Parathyroid adenoma (tissue), 2 donors: ENCODE results near the gene HUWE1.

Experiments
- H2AFZ ChIP-seq: fragments of 300-600 bp; sonication (generic); one replicate; pipeline ENCODE4 v1.7.0; 2017; ENCODE audit warnings: antibody characterized with exemption, mild to moderate bottlenecking
- H3K27ac ChIP-seq: fragments of 300-600 bp; sonication (generic); one replicate; pipeline ENCODE4 v1.7.0; 2017
- H3K27me3 ChIP-seq: fragments of 300-600 bp; sonication (generic); one replicate; pipeline ENCODE4 v1.7.0; 2017; ENCODE audit warnings: low read length; ENCODE audit not compliant: control insufficient read depth, insufficient read depth
- H3K36me3 ChIP-seq: fragments of 300-600 bp; sonication (generic); one replicate; pipeline ENCODE4 v1.7.0; 2017; ENCODE audit warnings: low read length; ENCODE audit not compliant: control insufficient read depth, insufficient read depth
- H3K4me1 ChIP-seq: fragments of 300-600 bp; sonication (generic); one replicate; pipeline ENCODE4 v1.7.0; 2017; ENCODE audit warnings: control low read depth
- H3K4me2 ChIP-seq: fragments of 300-600 bp; sonication (generic); one replicate; pipeline ENCODE4 v1.7.0; 2017; ENCODE audit warnings: low read length
- H3K4me3 ChIP-seq: fragments of 300-600 bp; sonication (generic); one replicate; pipeline ENCODE4 v1.7.0; 2017; ENCODE audit warnings: low read depth, low read length
- H3K79me2 ChIP-seq: fragments of 300-600 bp; sonication (generic); one replicate; pipeline ENCODE4 v1.7.0; 2017; ENCODE audit warnings: control low read depth
- H3K9ac ChIP-seq: fragments of 300-600 bp; sonication (generic); one replicate; pipeline ENCODE4 v1.7.0; 2017; ENCODE audit warnings: mild to moderate bottlenecking
- H3K9me3 ChIP-seq: fragments of 300-600 bp; sonication (generic); one replicate; pipeline ENCODE4 v1.7.0; 2017; ENCODE audit warnings: low read length; ENCODE audit not compliant: control insufficient read depth
- CTCF ChIP-seq: fragments of 300-600 bp; sonication (generic); IDR thresholded peaks from one replicate; pipeline ENCODE4 v1.7.0; 2017; ENCODE audit warnings: antibody characterized with exemption, mild to moderate bottlenecking
- donor health status: primary hyperparathyroidism.

Gene HUWE1

GRCh38 chrX:53715346-53715924, 28.9 kb upstream of the HUWE1 start:
- Histone ChIP-seq H3K4me2 (no peak overlapping the region), H3K36me3 (no peaks in the 10 kb centered on the region), H3K9ac (no peak overlapping the region), H3K4me3 (no peak overlapping the region), H3K27ac (no peak overlapping the region), H2AFZ (no peak overlapping the region), H3K79me2 (no peaks in the 10 kb centered on the region), H3K4me1 (no peaks in the 10 kb centered on the region), H3K9me3 (no peaks in the 10 kb centered on the region), H3K27me3 (no peaks in the 10 kb centered on the region)
- TF ChIP-seq CTCF, result no peak

GRCh38 chrX:53714580-53715345, 28.2 kb upstream of the HUWE1 start:
- no peak overlapping the region for H3K4me2 ChIP-seq
- H2AFZ ChIP-seq, result no peak overlapping the region
- H3K4me1 ChIP-seq, result no peaks in the 10 kb centered on the region
- no peaks in the 10 kb centered on the region for H3K36me3 ChIP-seq
- no peak overlapping the region for H3K27ac ChIP-seq
- no peak overlapping the region for H3K4me3 ChIP-seq
- H3K9me3 ChIP-seq, result no peaks in the 10 kb centered on the region
- TF ChIP-seq CTCF, result no peak
- no peaks in the 10 kb centered on the region for H3K27me3 ChIP-seq
- H3K79me2 ChIP-seq, result no peaks in the 10 kb centered on the region
- no peak overlapping the region for H3K9ac ChIP-seq

- H3K27ac ChIP-seq, result no peak overlapping the region
- no peak overlapping the region for H3K9ac ChIP-seq
- no peak overlapping the region for H3K4me3 ChIP-seq
- no peaks in the 10 kb centered on the region for H3K9me3 ChIP-seq
- no peaks in the 10 kb centered on the region for H3K4me1 ChIP-seq
- no peak for TF ChIP-seq CTCF
- no peaks in the 10 kb centered on the region for H3K36me3 ChIP-seq
- H3K79me2 ChIP-seq, result no peaks in the 10 kb centered on the region
- H3K27me3 ChIP-seq, result no peaks in the 10 kb centered on the region
- no peak overlapping the region for H3K4me2 ChIP-seq
- no peak overlapping the region for H2AFZ ChIP-seq
These were observed 27.6 kb upstream of the HUWE1 start for GRCh38 chrX:53713987-53714579.

- Histone ChIP-seq H3K79me2 (no peaks in the 10 kb centered on the region), H2AFZ (no peak overlapping the region), H3K9ac (no peak overlapping the region), H3K27ac (no peak overlapping the region), H3K9me3 (no peaks in the 10 kb centered on the region), H3K27me3 (no peaks in the 10 kb centered on the region), H3K4me2 (no peak overlapping the region), H3K36me3 (no peaks in the 10 kb centered on the region), H3K4me3 (no peak overlapping the region), H3K4me1 (no peaks in the 10 kb centered on the region)
- no peak for TF ChIP-seq CTCF
These were observed 24.9 kb upstream of the HUWE1 start for GRCh38 chrX:53711436-53711835.
